Measurements from ENCODE around the gene BAD. TPM values are rescaled to one million over a fixed set of nuclear protein-coding genes. Genes with fewer than 3 reads are reported as not detected.

Gene BAD
- total RNA-seq, 2 donors from 2014 or later = 140 to 161 TPM

DNA sequence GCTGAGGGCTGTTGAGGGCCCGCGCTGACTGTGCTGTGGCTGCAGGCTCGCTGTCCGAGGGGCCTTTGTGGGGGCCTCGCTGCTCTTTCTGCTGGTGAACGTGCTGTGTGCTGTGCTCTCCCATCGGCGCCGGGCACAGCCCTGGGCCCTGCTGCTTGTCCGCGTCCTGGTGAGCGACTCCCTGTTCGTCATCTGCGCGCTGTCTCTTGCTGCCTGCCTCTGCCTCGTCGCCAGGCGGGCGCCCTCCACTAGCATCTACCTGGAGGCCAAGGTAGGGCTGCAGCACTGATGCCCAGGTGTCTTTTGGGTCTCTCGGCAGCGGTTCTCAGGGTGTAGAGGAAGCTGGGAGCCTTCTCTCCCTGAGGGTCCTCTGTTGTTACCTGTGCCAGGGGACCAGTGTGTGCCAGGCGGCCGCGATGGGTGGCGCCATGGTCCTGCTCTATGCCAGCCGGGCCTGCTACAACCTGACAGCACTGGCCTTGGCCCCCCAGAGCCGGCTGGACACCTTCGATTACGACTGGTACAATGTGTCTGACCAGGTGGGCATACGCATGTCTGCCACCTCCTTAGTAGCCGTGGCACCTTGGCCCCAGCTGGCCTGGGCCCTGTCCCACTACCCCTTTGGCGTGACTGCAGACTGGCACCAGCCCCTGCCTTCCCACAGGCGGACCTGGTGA lies 3.3 kb upstream of the BAD start:
- H3K27me3 ChIP-seq (replicated peaks; ENCODE audit: insufficient read depth) = peaks cover 5% of the 10 kb centered on the region
- peaks cover 10% of the 10 kb centered on the region for H3K4me1 ChIP-seq (replicated peaks)
- no peak for DNase-seq (ENCODE audit: low spot score)
- H3K36me3 ChIP-seq = no peaks in the 10 kb centered on the region
- intact Hi-C loops (cut with DNase I) = no loop called here
- no peak overlapping the region for H3K4me3 ChIP-seq
- no peaks in the 10 kb centered on the region for H3K9me3 ChIP-seq
- WGBS = 94% methylated on average over 29 of the region's 33 CpGs
- no peak overlapping the region for H3K27ac ChIP-seq
- no peak for TF ChIP-seq POLR2A (IDR thresholded peaks at IDR 0.05)
- no peak for TF ChIP-seq POLR2AphosphoS5 (IDR thresholded peaks at IDR 0.05)
- TF ChIP-seq CTCF (IDR thresholded peaks at IDR 0.05) = no peak

DNA sequence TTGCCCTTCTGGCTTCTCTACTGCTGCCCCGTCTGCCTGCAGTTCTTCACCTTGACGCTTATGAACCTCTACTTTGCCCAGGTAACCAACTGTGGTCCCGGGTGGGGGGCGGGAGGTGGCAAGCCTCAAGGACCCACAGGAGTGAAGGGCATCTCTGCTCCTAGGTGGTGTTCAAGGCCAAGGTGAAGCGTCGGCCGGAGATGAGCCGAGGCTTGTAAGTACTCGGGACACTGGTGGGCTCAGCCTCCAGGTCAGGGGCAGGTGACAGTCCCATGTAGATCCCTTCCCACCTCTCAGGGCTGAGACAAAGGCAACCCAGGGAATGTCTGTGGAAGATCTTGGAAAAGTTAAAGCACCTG lies 2.3 kb upstream of the BAD start:
- H3K9me3 ChIP-seq = no peaks in the 10 kb centered on the region
- H3K4me1 ChIP-seq (replicated peaks) = peaks cover 7% of the 10 kb centered on the region
- no peak for DNase-seq (ENCODE audit: low spot score)
- WGBS = 83% methylated on average over 9 of the region's 9 CpGs
- H3K36me3 ChIP-seq = no peaks in the 10 kb centered on the region
- TF ChIP-seq POLR2AphosphoS5 (IDR thresholded peaks at IDR 0.05) (no peak), CTCF (IDR thresholded peaks at IDR 0.05) (no peak), POLR2A (IDR thresholded peaks at IDR 0.05) (no peak)
- no peaks in the 10 kb centered on the region for H3K27me3 ChIP-seq (replicated peaks; ENCODE audit: insufficient read depth)
- no peak overlapping the region for H3K27ac ChIP-seq
- H3K4me3 ChIP-seq = no peak overlapping the region
- intact Hi-C loops (cut with DNase I) = no loop called here

DNA sequence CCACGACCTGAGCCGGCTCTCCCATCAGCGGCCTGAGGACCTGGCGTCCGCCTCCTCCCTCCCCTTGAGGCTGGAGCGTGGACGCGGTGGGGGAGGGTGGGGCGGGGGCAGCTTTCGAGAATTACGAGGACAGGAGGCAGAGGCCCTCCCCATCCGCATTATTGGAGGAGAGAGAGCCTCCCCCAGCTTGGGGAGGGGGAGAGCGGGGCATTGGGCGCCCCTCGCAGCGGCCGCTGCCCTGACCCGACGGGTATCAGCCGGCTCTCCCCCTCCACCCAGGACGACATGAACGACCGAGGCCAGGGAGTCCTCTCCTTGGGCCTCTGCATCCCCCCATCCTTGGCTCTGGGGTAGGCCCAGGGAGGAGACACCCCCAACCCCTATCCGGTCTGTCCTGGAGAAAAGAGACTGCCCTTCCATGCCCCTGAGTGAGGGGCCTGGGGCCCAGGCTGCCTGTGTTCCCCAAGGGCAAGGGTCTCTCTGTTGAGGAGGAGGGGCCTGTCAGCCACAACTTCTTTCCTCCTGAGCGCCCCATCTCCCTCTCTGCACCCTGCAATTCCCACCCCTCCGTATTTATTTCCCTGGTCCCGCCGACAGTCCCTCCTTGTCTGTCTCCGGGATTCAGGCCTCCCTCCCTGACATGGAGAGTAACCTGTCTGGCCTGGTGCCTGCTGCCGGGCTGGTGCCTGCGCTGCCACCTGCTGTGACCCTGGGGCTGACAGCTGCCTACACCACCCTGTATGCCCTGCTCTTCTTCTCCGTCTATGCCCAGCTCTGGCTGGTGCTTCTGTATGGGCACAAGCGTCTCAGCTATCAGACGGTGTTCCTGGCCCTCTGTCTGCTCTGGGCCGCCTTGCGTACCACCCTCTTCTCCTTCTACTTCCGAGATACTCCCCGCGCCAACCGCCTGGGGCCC lies 1.7 kb upstream of the BAD start:
- intact Hi-C loops (cut with DNase I) = no loop called here
- peak overlapping the region; percentile 97 to 98 for H3K27ac ChIP-seq
- H3K4me1 ChIP-seq (replicated peaks) = peaks cover 7% of the 10 kb centered on the region
- no peaks in the 10 kb centered on the region for H3K36me3 ChIP-seq
- no peaks in the 10 kb centered on the region for H3K27me3 ChIP-seq (replicated peaks; ENCODE audit: insufficient read depth)
- H3K9me3 ChIP-seq = no peaks in the 10 kb centered on the region
- WGBS = 23% methylated on average over 40 of the region's 40 CpGs
- DNase-seq (ENCODE audit: low spot score) = no peak
- no peak for TF ChIP-seq POLR2AphosphoS5 (IDR thresholded peaks at IDR 0.05)
- TF ChIP-seq CTCF (IDR thresholded peaks at IDR 0.05) = no peak
- TF ChIP-seq POLR2A (IDR thresholded peaks at IDR 0.05) = no peak
- H3K4me3 ChIP-seq = peak overlapping the region; percentile 71 to 80

DNA sequence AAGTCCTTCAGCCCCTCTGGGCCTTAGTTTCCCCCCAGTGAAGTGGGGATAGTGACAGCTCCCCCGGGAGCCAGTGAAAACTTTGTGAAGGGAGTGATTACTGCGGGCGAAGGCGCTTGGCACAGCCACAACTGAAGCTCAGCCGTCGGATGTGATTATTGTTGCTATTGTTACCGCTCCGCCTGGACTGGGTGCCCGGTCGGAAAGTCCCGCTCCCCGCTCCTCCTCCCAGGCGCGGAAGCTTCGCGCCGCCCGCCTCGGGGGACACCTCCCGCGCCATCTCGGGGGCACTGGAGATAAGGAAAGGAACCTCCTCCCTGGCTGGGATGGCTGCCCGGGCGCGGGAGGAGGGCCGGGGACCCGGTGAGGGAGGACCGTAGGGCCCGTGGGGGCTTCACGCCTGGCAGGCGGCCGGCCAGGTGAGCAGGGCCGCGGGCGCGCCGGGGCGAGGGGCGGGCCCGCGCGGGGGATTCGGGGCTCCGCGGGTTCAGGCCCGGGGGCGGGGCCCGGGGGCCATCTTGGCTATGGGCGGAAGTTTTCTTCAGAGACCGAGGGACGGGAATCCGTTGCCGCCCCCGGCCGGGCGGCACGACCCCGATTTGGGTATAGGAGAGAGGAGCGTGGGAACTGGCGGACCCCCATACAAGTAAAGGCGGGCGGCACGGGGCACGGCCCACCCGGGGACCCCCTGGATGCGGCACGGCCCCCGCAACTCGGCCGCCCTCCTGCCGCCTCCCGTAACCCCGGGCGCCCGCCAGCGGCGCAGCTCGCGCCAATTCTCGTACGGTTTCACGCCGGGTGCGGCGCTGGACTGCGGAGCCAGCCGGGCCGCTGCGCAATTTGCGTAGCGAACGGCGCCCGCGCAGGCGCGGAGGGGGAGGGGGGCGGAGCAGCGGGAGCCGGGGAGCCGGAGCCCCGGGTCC lies 758 bp upstream of the BAD start, which contains the start of gene GPR137:
Gene GPR137, plus strand, starts transcription at position 887 of the 923 bp plus-strand sequence. CDS start 677 bp downstream, outside the sequence.
- Histone ChIP-seq H3K27me3 (replicated peaks; ENCODE audit: insufficient read depth) (no peaks in the 10 kb centered on the region), H3K27ac (peak within 1 kb of the TSS; percentile 97 to 98), H3K4me3 (peak within 1 kb of the TSS; percentile 71 to 80), H3K4me1 (replicated peaks) (peaks cover 7% of the 10 kb centered on the region), H3K36me3 (no peaks in the 10 kb centered on the region), H3K9me3 (no peaks in the 10 kb centered on the region)
- TF ChIP-seq POLR2AphosphoS5 (IDR thresholded peaks at IDR 0.05) = peak; percentile 45
- no peak for TF ChIP-seq POLR2A (IDR thresholded peaks at IDR 0.05)
- peak in 2 of 4 experiments; percentile 27 to 29 for TF ChIP-seq CTCF (IDR thresholded peaks at IDR 0.05)
- under 1% methylated on average over 54 of the region's 102 CpGs for WGBS
- intact Hi-C loops (cut with DNase I) = no loop called here
- DNase-seq (ENCODE audit: low spot score) = peak; percentile 82
